HG02970 (cell line): Measurements from ENCODE around the gene ZG16.
A peak's percentile ranks its signal among the peaks of the same experiment; 100 is the strongest.

Experiments
- ATAC-seq: cut with Tn5 transposase; IDR thresholded peaks from one replicate; pipeline ENCODE4 v1.9.1; 2021; ENCODE audit warnings: mild to moderate bottlenecking, moderate library complexity, moderate number of reproducible peaks; ENCODE audit not compliant: unreplicated experiment, low FRiP score

The ZG16 gene

DNA sequence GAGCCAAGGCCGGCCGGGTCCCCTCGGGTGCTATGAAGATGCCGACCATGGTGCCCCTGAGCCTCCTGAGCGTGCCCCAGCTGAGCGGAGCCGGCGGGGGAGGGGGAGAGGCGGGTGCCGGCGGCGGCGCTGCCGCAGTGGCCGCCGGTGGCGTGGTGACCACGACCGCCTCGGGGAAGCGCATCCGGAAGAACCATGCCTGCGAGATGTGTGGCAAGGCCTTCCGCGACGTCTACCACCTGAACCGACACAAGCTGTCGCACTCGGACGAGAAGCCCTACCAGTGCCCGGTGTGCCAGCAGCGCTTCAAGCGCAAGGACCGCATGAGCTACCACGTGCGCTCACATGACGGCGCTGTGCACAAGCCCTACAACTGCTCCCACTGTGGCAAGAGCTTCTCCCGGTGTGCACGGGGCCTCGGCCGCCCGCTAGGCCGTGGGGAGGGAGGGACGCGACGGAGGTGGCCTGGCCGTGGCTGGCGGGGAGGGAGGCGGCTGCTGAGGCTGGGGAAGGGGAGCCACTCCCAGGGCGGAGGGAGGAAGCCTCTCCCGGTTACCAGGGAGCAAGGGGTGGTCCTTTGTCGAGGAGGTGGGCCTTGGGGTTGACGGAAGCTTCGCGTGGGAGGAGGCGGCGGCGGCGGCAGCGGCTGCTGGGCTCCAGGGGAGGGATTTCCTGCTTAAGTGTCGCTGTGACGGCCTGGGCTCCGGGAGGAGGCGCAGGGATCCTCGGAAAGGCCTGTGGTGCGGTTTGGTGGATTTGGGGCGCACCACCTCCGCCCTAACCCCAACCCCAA lies 29.6 kb downstream of the ZG16 start:
- peak; percentile 24 for ATAC-seq

DNA sequence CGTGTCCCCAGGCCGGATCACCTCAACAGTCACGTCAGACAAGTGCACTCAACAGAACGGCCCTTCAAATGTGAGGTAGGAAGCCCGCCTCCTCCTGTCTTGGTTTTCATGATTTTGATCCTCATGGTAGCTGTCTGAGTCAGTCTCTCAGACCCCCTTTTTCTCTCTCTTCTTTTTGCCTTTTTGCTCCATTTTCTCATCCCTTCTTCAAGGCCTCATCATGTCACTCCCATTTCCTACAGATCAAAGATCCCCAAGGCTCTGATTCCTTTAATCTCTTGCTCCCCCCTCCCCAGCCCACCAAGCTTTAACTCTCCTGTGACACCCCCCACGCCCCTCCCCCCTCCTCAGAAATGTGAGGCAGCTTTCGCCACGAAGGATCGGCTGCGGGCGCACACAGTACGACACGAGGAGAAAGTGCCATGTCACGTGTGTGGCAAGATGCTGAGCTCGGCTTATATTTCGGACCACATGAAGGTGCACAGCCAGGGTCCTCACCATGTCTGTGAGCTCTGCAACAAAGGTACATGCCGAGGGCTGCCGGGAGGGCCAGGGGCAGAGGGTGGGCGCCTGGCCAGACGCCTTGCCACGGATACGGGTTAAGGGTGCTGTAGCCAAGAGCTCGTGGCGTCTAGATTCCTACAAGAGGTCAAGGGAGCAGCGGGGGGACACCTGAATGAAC lies 30.3 kb downstream of the ZG16 start:
- no peak for ATAC-seq

GRCh38 chr16:29809031-29809747 lies 31.1 kb downstream of the ZG16 start:
- ATAC-seq: no peak

- ATAC-seq: no peak
These were observed 32.0 kb downstream of the ZG16 start for GRCh38 chr16:29809850-29810698.

DNA sequence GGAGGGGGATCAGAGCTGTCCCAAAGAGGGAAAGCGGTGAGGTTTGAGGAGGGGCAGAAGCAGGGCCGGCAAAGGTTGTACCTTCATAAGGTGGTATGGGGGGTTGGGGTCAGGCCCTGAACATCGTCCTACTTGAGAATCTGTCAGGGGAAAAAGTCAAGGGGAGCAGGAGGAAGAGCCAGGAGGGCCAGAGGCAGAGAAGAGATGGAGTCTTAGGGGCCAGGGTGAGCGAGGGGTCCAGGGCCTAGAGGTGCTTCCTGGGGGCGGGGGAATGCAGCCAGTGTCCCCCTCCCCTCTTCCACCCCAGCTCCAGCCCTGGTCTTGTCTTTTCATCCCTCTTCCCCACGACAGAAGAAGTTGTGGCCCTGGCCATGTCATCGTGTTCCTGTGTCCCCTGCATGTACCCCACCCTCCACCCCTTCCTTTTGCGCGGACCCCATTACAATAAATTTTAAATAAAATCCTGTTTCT lies 32.7 kb downstream of the ZG16 start:
- no peak for ATAC-seq

DNA sequence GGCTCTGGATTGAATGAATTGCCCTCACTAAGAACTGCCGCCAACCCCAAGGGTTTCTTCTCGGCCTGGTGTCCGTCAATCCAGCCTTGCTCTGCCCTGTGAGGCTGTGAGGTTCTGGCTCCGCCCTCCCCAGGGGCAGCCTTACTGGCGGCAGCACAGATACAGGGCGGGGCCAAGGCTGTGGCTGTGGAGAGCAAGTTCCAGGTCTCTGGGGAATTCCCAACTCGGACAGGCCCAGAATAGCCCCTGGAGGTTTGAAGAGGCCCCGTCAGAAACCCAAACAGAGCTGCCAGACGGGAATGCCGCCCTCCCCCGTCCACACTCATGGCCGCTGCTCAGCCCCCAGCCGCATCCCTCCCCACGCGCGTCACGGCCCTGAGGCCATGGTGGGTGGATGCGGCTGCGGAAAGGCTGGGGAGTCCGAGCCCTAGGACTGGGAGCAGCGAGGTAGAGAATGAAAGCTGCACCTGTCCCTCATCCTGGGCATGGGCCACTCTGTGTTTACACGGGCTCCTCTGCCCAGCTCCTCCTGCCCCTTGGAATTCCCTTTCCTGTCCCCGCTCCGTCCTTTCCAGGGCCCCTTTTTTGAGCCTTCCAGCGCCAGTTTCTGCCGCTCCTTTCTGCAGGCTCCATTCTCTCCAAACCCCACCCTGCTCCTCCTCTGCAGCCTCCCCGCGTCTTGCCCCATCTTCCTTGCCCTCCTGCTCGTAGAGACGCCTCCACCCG lies 33.3 kb downstream of the ZG16 start:
- ATAC-seq: no peak

DNA sequence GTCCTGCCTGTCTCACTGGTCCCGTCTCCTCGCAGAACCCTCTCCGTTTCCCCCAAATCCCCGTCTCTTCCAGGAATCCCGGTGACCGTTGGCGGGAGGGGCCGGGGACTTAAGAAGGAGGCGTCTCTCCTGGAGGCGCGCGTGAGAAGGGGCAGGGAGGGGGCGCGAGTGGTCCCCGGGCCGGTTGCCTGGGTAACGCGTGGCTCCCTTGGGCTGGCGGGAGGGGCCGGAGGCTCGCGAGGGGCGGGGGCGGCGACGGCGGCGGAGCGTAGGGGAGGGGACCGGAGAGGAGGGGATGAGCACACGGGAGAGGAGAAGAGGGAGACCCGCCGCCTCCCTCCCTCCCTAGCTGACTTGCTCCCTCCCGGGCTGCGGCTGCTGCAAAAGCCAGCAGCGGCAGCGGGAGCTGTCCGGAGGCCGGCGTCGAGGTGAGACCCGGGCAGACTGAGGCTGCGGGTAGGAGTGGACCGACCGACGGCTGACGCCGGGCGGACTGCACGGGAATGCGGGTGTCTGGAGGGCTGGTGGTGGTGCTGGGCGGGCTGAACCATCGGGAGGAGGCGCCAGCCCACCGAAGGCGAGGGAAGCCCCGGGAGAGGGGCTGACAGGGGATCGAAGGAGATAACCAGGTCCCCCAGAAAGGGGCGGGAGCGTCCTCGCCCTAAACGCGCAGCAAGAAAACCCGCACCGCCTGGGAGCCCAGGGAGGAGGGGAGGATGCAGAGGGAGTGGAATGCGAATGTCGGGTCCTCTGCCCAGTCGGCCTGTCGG lies 34.0 kb downstream of the ZG16 start, which contains the start of gene PRRT2:
Gene PRRT2 (plus strand): TSS at position 298 of the 770 bp plus-strand sequence. CDS start 862 bp downstream, outside the sequence.
- ATAC-seq: no peak

DNA sequence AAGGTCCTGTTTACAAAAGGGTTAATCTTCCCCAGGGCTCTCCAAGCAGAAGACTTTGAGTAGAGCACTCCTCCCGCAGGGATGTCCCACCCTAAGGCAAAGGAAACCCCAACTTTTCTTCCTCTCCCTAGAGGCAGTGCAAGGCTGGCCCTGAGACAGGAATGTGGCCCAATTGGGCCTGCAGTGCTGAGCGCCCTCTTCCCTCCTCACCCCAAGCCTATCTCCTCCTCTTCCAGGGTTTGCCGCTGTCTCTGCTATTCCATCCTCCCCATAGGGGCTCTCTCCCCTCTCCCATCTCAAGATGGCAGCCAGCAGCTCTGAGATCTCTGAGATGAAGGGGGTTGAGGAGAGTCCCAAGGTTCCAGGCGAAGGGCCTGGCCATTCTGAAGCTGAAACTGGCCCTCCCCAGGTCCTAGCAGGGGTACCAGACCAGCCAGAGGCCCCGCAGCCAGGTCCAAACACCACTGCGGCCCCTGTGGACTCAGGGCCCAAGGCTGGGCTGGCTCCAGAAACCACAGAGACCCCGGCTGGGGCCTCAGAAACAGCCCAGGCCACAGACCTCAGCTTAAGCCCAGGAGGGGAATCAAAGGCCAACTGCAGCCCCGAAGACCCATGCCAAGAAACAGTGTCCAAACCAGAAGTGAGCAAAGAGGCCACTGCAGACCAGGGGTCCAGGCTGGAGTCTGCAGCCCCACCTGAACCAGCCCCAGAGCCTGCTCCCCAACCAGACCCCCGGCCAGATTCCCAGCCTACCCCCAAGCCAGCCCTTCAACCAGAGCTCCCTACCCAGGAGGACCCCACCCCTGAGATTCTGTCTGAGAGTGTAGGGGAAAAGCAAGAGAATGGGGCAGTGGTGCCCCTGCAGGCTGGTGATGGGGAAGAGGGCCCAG lies 34.9 kb downstream of the ZG16 start:
- no peak for ATAC-seq

GRCh38 chr16:29813644-29814562 lies 35.8 kb downstream of the ZG16 start:
- ATAC-seq: no peak

- no peak for ATAC-seq
These were observed 36.5 kb downstream of the ZG16 start for GRCh38 chr16:29814592-29814991.

DNA sequence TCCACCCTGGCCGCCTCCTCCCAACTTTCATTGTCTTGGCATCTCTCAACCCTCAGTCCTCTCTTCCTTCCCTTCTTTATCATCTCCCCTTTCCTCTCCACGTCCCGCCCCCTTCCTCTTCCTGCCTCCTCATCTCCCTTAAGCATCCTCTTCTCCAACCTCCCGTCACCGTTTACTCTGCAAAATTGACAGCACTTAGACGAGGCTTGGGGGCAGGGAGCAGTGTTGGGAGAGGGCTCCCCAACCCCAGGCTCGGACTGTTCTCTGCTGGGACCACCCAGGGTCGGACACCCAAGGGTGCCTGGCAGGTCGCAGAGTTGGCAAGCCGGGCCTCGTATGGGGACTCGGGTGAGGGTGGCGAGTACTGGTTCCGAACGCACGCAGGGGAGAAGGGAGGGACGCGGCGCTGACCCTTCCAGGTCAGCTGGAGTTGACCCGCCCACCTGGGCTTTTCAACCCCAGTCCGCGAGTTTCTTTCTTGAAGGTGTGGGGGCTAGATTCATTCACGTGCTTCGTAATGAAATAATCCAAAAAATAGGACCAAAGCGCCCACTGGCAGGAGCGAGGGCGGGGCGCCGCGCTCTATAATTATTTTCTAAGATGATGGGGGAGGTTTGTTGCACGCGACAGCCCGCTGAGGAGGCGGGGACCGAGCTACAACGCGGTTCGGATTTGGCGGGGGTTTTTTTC lies 37.1 kb downstream of the ZG16 start:
- no peak for ATAC-seq

- peak; percentile 64 for ATAC-seq
These were observed 38.0 kb downstream of the ZG16 start, which contains the start of gene PAGR1 for GRCh38 chr16:29815793-29816693. Gene PAGR1 (plus strand): TSS chr16:29816152. CDS start chr16:29816526, 374 bp downstream.

DNA sequence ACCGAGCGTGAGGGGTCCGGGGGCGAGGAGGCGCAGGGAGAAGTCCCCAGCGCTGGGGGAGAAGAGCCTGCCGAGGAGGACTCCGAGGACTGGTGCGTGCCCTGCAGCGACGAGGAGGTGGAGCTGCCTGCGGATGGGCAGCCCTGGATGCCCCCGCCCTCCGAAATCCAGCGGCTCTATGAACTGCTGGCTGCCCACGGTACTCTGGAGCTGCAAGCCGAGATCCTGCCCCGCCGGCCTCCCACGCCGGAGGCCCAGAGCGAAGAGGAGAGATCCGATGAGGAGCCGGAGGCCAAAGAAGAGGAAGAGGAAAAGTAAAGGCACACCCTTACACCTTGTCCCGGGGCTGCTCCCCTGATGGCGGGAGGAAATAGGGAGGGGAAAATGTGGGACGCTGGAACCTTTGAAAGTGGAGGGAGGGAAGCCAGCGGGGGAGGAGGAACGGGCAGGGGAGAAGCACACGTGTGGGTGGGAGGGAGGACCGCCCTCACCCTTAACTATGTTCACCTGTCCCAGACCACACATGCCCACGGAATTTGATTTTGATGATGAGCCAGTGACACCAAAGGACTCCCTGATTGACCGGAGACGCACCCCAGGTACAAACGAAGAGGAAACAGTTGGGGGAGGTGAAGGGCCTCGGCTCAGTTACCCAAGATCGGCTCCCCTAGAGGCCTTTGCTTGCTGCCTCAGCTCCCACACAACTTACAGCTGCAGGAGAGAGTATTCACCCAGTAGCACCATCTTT lies 38.8 kb downstream of the ZG16 start:
- no peak for ATAC-seq

DNA sequence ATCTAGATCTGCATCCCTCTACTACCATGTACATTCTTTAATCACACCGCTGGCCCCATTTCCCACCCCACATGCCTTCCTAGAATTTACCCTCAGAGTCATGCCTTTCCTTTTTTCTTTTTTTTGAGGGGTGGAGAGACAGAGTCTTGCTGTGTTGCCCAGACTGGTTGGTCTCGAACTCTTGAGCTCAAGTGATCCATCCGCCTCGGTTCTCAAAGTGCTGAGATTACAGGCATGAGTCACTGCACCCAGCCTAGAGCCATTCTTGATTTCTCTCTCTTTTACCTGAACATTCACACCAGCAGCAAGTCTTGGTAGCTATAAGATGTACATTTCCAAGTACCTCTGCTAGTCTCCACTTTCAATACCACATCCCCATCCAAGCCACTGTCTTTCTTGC lies 40.0 kb downstream of the ZG16 start:
- ATAC-seq: no peak
